HG02610 (cell line): ENCODE measurements around the gene SLC27A4.

ENCODE experiments used
- ATAC-seq: cut with Tn5 transposase; IDR thresholded peaks from one replicate; pipeline ENCODE4 v1.9.1; 2021; ENCODE audit warnings: mild to moderate bottlenecking, moderate library complexity; ENCODE audit not compliant: unreplicated experiment

Gene SLC27A4

GRCh38 chr9:128339761-128340690 lies at the start of gene SLC27A4:
TSS of gene SLC27A4 (plus strand) at chr9:128340527. CDS start at chr9:128343133, 2,606 bp downstream.
- peak; percentile 79 for ATAC-seq

DNA sequence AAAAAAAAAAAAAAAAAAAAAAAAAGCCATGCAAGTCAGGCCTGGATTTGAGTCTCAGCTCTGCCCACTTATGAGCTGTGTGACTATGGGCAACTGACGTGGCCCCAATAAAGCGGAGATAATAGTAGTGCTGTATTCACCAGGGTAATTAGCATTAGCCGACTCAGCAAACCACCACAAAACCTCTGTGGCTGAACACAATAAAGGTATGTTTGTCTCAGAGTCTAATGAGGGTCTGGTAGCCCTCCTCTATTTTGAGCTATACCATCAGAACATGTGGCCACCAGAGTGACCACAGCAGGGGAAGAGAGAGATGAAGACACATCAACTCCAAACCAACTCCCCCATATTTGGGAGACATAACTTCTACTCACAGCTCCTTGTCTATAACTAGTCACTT lies 48.3 kb upstream of the SLC27A4 start:
- no peak for ATAC-seq

DNA sequence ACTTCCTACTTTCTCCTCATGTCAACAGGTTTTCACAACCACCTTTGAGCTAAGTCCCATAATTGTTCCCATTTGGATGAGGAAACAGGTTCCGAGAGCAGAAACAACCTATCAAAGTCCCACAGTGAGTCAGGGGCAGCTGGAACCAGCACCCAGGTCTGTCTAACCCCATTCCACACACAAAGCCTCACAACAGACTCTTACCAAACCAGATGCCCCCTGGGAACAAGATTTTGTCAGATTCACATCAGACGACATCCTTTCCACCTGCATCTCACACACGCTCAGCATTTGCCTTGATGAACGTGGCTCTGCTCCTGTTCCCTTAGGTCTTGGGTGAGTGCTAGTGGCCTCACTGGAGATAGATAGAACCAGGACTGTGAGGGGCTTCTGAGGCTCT lies 47.2 kb upstream of the SLC27A4 start:
- no peak for ATAC-seq

DNA sequence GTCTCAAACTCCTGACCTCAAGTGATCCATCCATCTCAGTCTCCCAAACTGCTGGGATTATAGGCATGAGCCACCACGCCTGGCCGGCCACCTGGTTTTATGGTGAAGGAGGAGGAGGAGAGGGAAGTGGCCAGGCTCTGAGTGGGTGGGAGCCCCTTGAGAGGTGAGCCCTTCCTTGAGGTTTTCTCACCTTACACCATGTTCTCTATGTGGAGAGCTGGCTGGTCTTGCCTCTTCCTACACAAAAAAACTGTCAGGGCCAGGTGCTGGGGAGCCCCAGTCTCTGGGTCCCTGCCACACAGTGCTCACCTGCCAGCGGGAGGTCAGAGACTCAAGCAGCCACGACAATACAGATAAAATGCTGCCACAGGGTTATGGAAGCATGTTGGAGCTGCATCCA lies 46.2 kb upstream of the SLC27A4 start:
- no peak for ATAC-seq

GRCh38 chr9:128296340-128297220 lies 43.7 kb upstream of the SLC27A4 start:
- ATAC-seq, result no peak

- no peak for ATAC-seq
Measured at GRCh38 chr9:128297221-128297773, 43.0 kb upstream of the SLC27A4 start.

- ATAC-seq, result no peak
Measured at GRCh38 chr9:128298535-128299482, 41.5 kb upstream of the SLC27A4 start.

DNA sequence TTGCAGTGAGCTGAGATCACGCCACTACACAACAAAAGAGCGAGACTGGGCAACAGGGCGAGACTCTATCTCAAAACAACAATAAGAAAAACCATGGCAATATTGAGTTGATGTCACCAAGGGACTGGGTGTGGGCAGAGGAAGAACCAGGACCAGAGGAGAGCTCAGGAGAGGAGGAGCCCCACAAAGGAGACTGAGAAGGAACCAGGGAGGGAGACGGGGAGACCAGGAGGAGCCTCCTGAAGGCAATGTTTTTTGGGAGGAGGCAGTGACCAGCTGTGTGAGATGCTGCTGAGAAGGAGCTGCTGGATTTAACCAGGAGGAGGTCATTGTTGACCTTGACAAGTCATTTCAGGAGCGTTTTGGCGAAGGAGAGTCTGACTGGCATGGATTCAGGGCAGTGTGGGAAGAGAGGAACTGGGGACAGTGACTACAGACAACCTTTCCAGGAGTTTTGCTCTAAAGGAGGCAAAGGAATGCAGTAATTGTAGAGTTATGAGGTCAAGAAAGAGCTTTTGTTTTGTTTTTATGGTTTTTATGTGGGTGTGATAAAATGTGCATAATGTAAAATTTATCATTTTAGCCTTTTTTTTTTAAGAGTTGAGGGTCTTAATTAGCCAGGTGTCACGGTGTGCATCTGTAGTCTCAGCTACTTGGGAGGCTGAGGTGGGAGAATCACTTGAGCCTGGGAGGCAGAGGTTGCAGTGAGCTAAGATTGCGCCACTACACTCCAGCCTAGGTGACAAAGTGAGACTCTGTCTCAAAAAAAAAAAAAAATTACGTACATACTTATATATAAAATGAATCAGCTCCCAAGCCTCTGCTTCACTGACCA lies 36.0 kb upstream of the SLC27A4 start:
- ATAC-seq, result no peak

- ATAC-seq, result no peak
Measured at GRCh38 chr9:128304971-128305288, 35.4 kb upstream of the SLC27A4 start.

GRCh38 chr9:128309551-128309950 lies 30.8 kb upstream of the SLC27A4 start:
- no peak for ATAC-seq

DNA sequence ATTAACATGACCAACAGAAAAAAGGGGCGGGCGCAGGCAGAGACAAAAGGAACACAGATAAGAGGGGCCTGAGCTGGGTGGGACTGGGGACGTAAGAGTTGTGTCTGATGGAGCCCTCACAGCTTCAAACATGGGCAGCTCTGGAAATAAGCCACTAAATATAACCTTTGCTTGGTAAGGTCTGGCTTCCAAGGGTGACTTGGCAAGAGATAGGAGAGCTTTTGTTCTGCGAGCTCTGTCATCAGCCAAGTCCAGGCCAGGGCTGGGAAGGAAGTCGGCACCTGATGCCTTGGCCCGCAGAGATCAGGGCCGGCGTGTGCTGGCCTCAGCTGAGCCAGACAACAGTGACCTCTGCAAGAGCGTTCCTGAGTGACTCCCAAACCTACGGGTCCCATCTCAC lies 29.9 kb upstream of the SLC27A4 start:
- no peak for ATAC-seq

DNA sequence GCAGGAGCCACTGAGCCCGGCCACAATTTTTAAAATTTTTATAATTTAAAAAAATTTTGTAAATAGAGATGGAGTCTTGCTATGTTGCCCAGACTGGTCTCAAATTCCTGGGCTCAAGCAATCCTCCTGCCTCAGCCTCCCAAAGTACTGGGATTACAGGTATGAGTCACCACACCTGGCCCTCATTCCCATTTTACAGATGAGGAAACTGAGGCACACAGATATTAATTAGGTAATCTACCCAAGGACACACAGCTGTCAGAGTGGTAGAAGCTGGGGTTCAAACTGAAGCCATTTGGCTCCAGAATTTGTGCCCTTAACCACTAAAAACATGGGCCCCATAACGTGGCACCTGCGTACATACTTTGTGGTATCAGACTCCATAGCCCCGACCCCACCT lies 25.6 kb upstream of the SLC27A4 start:
- no peak for ATAC-seq

DNA sequence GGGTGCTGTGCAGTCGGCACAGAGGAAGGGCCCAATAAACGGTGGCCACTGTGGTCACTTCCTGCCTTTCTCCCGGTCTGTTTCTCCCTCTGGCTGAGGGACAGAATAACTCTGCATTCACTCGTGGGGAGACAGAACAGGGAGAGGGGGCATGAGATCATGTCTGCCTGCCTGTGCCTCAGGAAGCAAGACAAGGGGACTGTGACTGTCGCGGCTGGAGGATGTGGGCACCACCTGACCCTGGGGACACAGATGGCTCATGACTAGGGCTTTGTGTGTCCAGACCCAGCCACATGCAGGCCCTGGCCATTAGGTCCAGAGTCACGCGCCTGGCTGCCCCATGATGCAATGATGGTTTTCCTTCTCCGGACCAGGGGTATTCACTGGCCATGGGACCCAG lies 23.9 kb upstream of the SLC27A4 start:
- no peak for ATAC-seq

GRCh38 chr9:128317629-128318028 lies 22.7 kb upstream of the SLC27A4 start:
- no peak for ATAC-seq

DNA sequence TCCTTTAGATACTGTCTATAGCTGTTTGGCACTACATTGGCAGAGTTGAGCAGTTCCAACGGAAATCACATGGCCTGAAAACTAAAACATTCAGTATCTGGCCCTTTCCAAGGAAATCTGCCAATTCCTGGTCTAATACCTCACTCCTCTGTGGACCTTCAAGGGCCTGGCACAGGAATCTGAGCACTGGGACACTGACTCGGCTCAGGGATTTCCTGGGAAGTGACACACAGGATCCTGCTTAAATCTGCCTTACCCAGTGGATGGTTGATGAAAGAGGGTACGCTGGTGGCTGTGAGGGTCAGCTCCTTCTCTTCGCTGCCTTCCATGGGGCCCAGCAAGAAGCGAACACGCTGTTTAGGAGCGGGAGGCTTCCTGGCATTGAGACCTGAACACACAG lies 19.0 kb upstream of the SLC27A4 start:
- ATAC-seq, result no peak

DNA sequence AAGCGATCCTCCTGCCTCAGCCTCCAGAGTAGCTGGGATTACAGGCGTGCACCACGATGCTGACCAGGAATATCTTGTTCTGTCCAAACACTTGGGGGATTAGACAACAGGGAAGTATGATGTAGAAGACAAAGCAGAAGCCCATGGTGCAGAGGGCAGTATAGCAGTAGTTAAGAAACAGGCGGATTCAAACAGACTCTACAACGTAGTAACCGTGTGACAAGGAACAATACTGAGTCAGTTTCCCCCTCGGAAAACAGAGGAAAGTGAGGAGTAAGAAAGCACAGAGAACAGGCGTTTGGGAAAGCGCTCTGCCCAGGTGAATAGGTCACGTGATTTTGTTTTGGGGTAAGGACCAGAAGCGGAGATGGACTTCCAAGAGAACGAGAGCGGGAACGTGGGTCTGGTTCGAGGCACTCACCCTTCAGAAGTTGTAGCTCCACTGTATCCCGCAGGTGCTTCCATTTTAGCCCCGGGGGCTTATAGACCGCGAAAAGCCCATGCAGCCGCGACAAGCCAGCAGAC lies 18.4 kb upstream of the SLC27A4 start:
- ATAC-seq, result no peak

DNA sequence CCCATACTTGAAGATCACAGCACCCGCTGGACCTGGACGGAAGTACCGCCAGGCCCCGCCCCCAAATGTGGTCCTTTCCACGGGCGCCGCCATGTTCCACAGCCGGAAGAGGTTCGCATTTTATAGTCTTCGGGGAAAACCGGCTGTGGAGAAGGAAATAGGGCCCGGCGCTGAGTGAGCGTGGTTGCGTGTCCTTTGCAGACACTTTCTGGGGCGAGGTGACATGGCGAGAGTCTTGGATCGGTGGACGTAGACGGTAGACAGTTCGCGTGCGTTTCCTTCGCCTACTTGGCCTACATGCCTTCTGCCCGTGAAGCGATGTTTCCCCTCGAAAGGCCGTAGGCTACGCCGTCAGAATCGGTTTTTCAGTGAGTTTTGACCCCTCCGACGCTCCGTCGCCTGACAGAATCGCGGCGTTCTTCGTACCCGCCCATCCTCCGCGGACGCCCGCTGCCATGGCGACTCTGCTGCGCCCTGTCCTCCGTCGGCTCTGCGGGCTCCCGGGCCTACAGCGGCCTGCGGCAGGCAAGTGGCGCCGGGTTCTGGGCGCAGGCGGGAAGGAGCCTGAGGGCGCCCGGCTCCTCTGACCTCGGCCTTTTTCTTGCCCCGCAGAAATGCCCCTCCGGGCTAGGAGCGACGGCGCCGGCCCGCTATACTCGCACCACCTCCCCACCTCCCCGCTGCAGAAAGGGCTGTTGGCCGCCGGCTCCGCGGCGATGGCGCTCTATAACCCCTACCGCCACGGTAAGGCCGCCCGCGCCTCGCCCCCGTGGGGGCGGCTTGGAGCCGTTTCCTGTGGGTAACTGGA lies 17.7 kb upstream of the SLC27A4 start, which contains the start of the genes COQ4 and TRUB2:
Gene COQ4 (plus strand): TSS at position 436 of the 808 bp plus-strand sequence. CDS start 20 bp downstream, at position 456.
Gene TRUB2 (minus strand): TSS at position 44 of the 808 bp plus-strand sequence. CDS start 39 bp downstream, at position 5.
- ATAC-seq, result peak; percentile 82

- ATAC-seq, result no peak
Measured at GRCh38 chr9:128323212-128323730, 17.1 kb upstream of the SLC27A4 start.
